GM19438 (cell line): Measurements from ENCODE around the gene SF3B2.
"Not testable (repeated sequence)": the region's sequence is repeated elsewhere in the genome, so short reads cannot be mapped to it uniquely, and the experiment has no call there.

Source experiments
- ATAC-seq: cut with Tn5 transposase; IDR thresholded peaks from one replicate; pipeline ENCODE4 v1.9.1; 2021; ENCODE audit warnings: low read depth; ENCODE audit not compliant: unreplicated experiment

SF3B2 gene

DNA sequence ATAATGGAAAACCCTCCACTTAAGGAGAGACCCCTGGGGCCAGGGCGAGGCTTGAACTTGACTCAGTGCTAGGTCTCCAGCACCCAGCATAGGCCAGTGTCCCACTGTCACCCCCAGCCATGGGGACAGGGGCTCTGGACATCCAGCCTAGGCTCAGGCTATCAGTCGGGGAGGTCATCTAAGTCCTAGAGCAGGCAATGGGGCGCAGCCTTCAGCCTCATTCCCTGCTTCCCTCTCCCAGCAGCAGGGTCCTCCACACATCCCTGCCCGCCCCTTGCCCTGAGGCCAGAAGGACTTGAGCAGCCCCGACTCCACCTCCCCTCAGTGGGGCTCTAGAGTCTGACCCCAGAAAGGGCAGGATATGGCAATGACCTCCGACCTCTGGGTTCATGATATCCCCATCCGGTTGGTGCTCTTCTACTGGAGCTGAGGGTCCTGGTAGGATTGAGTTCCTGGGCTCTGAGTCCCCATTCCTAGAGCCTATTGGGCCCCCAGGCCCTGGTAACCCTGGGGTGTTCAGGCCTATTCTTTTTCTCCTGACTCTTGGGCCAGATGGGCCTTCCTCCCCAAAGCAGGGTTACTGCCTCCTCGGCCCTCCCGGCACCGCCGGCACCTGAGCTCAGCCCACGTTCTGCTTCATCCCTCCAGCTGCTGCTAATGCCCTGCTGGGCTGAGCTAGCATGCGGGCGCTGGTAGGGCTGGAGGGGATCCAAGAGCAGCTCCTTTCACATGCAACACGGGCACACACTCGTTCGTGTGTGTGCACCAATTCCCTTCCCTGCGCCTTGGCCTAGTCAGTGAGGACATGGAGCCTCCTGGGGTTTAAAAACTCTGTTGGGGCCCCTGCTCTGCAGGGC is 36.0 kb upstream of the SF3B2 start:
- no peak for ATAC-seq

DNA sequence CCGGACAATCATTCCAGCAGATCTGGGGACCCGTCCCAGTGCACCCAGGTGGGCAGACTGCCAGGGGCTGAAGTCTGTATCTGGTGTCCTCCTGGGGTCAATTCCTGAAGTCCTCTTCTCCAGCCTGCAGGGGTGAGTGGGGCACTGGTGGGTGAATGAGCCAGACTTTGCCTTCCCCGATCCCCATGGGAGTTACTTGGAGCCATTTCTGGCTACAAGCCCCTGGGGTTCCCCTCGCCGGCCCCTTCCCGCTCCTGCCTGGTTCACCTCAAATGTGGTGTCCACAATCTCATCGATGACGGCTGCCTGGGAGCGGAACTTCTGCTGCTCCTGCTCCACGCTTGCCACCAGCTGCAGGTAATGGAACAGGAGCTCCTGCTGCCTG is 35.4 kb upstream of the SF3B2 start:
- ATAC-seq, result no peak

DNA sequence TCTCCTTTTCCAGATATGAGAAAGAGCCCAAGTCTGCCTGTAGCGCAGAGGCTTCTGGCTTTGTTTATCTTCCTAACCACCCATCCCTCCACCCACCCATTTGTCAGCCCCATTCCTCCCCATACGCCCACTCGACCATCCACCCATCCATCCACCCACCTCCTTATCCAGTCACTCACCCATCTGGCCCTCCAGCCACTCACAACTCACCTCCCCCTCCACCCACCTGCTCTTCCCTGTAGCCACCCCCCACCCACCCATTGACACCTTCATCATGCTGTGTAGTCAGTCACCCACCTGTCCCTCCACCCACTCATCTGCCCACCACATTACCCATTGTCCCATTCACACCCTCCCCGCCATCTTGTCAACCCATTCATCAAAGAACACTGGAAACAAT is 34.8 kb upstream of the SF3B2 start:
- ATAC-seq, result no peak

DNA sequence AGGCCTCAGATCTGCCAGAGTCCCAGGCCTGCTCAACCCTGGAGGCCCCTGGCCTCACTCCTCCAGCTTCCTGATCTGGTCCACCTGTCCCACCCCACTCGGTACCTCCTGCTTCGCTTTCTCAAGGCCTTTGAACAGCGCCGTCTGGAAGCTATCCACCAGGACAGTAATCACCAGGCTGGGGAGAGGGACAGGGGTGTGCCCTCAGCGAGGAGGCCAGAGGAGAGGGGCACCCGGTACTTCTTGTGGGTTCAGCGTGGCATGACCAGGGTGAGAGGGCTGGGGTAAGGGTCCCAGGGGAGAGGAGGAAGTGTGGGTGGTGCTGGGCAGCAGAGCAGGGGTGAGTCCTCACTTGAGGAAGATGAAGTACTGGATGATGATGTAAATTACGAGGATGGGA is 32.0 kb upstream of the SF3B2 start:
- ATAC-seq, result no peak

DNA sequence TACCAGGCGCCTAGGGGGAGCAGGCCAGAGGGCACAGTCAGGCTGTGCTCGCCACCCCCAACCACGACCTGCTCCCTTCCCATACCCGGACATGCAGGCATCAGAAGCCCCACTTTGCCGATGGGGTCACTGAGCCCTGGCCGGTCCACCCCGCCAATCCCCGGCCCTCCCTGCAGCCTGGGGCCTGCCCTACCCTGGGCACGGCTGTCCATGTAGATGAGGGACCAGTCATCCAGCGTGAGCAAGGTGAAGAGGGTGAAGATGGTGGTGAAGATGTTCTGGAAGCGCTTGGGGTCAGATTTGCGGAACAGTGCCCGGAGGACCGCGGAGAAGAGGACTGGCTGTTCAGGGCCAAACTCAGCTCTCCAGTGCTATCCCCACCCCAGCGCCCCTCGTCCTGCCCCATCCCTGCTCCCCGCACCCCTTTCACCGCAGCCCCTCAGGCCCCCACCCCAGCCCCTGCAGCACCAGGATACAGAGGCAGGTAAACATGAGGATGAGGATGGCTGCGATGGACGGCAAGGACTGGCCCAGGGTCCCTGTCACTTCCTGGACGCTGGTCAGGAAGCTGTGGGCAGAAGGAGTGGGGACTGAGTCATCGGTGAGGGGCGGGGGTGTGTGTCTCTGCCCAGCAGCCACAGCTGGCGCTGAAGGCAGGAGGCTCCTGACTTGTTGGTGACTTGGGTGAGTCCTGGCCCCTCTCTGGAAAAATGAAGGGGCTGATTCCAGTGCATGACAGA is 31.4 kb upstream of the SF3B2 start:
- ATAC-seq, result no peak

DNA sequence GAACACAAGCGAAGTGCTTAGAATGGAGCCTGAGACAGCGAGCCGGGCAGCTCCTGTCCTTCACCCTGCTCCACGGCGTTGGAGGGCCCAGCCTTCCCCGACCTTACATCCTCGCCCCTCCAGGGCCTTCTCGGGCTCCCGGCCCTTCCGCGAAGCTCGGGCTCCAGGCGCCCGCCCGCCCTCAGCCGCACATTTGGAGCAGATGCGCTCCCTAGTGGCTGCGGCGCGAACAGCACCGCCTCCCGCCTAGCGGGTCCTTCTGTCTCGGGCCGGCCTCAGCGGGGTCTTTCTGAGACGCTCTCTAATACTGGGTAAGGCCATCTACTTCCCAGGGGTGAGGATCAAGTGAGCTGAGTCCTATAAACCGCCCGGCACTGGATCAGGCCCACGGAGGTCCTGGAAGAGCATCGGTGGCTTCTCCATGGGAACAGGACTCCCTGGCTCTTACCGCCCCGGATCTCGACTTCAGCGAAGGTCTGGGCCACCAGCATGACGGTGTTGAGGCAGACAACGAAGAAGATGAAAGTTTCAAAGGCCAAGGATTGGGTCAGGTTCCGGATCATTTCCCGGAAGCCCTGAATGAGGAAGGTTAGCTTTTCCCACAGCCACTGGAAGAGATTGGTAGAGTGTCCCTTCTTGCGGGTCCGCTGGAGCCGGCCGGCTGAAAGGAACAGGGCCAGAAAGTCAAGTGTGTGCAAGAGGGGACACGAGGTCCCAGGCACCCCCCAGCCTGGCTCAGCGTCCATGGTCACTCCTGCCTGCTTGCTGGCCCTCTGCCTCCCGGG is 29.6 kb upstream of the SF3B2 start:
- ATAC-seq, result no peak

DNA sequence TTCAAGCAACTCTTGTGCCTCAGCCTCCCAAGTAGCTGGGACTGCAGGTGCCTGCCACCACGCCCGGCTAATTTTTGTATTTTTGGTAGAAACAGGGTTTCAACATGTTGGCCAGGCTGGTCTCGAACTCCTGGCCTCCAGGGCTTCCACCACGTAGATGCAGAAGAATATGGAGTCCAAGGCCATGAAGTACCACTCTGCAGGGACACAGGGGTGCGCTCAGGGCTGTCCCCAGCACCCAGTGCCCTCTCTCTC is 29.1 kb upstream of the SF3B2 start:
- not testable (repeated sequence) for ATAC-seq

DNA sequence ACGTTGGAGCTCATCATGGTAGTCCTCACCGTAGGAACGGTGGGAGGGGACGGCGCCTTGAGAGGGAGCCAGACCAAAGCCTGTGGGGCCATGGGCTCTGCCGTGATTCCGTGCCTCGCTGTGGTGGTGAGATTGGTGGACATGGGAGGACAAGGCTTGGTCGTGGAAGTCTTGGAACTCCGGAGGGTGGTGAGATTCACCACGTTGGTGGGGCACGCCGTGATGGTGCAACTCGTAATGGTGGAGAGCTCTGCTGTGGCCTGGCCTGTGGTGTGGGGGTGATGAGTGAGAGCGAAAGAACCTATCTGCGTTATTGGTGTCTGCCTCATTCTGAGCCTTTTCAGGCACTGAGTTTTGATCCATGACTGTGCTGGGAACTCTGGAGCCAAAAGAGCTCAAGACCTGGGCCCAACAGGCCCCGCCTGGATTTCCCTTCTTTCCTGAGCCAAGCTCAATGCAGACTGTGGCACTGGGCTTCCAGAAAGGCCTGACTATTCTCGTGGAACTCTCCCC is 26.1 kb upstream of the SF3B2 start, which contains the start of gene CATSPER1:
Gene CATSPER1, minus strand, starts transcription at position 463 of the 513 bp plus-strand sequence. Its CDS starts 100 bp downstream, at position 363.
- ATAC-seq, result no peak

DNA sequence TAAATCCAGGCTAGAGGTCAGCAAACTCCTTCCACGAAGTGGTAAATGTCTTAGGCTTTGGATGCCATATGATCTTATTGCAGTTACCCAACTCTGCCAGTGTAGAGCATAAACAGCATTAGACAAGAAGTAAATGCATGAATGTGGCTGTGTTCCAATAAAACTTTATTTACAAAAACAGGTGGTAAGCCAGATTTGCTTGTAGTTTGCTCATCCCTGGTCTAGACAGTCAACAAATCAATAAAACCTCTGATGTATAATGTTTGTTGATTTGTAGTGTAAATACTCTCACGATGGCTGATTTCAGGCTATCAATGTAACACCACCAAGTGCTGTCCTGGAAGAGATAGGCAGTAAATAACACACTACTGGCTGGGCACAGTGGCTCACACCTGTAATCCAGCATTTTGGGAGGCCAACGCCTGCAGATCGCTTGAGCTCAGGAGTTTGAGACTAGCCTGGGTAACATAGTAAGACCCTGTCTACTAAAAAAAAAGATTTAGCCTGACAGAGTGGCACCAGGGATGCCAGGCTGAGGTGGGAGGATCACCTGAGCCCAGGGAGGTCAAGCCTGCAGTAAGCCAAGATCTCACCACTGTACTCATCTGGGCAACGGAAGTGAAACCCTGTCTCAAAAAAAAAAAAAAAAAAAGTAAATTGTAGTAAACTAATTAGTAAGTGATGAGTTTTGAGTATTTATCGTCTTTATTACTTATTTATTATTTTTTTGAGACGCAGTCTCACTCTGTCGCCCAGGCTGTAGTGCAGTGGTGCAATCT is 19.0 kb upstream of the SF3B2 start:
- ATAC-seq, result no peak

DNA sequence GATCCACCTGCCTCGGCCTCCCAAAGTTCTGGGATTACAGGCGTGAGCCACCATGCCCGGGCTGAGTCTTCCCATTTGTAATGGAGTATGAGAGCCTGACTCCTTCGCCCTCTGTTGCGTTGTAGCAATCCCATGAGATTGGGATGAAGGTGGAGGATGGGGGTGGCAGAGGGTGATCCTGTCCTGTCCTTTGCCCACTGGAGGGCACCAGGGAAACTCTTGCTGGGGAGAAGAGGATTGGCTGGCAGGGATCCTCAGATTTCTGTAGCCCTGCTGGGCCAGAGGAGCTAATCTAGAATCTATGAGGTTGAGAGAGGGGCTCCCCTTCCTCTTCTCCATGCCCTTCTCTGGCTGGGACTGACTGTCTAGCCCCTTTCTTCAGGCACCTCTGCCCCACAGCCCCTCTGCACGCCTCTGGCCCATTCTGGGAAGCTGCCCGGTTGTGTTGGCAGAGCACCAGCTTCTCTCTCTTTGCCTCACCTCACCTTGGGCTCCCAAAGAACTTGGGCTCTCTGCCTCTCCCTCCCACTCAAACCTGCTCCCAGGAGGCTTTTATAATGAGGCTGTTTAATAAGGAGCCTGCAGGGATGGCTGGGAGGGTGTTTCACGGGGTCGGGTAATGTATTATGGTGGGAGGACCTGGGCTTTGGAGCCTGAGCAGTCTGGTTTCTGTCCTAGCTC is 16.4 kb upstream of the SF3B2 start:
- no peak for ATAC-seq

DNA sequence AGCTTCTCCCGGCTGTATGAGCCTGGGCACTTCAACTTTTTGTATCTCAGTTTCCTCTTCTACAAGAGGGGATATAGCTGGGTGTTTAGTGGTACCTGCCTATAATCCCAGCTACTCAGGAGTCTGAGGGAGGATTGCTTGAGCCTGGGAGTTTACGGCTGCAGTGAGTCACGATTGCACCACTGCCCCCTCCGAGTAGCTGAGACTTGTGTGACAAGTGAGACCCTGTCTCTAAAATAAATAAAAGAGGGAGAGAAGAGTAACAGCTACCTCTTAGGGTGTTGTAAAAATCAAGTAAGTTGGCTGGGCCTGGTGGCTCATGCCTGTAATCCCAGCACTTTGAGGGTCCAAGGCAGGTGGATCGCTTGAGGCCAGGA is 15.8 kb upstream of the SF3B2 start:
- ATAC-seq, result no peak

DNA sequence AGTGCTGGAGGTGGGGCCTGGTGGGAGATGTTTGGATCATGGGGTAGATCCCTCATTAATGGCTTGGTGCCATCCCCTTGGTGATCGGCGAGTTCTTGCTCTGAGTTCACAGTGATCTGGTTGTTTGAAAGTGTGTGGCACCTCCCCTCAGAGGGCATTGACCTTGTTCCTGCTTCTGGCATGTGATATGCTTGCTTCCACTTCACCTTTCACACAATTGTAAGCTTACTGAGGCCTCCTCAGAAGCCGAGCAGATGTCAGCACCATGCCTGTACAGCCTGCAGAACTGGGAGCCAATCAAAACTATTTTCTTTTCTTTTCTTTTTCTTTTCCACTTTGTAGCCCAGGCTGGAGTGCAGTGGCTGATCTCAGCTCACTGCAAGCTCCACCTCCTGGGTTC is 14.8 kb upstream of the SF3B2 start:
- ATAC-seq, result no peak

DNA sequence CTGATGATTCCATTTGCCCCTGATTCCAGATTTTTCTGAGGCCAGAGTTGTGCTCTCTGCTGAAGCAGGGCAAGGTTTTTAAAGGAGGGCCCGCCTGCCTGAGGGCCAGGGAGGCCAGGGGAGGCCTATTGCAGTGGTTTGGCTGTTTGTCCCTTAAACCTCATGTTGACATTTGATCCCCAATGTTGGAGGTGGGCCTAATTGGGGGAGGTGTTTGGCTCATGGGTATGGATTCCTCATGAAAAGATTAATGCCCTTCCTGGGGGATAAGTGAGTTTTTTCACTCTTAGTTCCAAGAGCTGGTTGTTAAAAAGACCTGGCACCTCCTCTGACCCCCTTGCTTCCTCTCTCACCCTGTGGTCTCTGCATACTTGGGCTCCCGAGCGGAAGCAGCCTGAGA is 12.4 kb upstream of the SF3B2 start:
- ATAC-seq, result no peak

DNA sequence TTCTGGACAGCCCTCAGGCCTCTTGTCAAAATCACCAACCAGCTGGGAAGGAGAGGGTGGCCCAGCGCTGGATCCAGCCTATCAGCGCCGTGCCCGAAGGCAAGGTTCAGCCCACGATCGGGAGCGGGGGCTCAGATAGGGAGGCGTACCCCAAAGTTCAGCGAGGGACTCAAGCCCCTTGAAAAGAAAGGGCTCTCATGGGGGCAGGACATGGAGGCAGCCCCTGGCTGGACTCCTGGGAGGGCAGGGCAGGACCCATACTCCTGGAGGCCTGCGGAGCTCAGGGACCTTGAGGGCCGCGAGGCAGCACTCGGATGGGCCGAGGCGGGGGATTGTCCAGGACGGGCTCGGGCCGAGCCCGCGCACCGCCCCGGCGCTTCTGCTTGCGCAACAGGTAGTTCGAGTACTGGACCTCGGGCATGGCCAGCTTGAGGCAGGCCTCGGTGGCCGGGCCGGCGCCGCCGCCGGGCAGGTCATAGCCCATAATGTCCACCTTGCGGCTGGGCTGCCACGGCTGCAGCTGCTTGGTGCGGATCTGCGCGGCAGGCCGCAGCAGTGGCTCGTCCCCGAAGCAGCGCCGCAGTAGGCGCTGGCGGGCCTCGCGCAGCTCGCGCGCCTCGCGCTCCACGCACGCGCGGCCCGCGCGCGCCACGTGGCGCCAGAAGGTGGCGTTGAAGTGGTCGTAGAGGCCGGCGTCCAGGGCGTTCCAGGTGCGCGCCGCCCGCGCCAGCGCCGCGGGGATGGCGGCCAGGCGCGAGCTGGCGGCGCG is 9.8 kb upstream of the SF3B2 start:
- ATAC-seq, result no peak

DNA sequence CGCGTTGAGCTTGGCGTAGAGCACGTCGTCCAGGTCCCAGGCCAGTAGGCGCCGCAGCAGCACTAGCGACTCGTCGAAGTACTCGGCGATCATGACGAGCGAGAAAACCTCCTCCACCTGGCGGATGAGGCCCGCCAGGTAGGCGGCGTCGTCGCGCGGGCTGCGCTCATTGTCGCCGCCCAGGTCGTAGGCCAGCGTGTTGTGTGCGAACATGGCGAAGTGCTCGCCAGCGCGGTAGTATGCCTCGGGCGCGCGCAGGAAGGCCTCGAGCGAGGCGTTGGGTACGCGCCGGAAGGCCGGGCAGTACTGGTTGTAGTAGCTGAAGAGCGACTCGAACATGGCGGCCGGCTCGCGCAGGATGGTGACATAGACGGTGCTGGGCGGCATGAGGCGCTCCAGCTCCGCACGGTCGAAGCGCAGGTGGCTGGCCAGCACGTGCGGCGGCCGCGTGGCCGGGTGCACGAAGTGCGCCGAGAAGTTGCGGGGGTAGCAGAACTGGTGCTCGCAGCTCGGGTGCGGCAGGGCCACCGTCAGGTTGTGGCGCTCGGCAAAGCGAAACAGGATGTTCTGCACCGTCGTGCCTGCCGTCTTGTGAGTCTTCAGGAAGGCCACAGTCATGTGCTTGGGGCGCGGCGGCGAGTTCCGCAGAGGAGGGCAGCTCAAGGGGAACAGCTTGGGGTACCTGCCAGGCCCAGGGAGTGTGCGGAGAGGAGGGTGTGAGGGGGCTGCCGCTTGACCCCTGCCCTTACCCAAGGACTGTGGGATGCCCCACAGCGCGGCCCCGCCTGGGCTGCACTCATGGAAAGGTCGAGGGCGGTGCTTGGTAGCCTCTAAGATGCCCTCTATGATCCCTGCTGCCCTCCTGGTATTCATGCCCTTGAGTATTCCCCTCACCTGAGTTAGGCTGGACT is 8.9 kb upstream of the SF3B2 start:
- no peak for ATAC-seq

DNA sequence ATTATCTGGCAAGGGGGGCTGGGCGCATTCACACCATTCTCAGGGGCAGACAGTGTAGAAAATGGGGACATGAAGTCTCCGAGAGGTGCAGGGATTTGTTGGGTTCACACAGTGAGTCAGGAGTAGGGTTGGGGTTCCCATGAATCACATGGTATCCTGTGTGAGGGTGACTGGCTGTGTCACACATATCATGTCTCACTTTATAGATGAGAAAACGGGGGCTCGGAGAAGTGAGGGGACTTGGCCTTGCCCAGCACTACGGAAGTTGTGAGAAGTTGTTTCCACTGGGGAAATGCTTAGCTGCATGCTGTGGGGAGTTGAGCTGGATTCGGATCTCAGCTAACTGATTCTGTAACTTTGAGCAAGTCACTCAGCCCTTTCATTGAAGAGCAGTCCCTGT is 7.4 kb upstream of the SF3B2 start:
- no peak for ATAC-seq

DNA sequence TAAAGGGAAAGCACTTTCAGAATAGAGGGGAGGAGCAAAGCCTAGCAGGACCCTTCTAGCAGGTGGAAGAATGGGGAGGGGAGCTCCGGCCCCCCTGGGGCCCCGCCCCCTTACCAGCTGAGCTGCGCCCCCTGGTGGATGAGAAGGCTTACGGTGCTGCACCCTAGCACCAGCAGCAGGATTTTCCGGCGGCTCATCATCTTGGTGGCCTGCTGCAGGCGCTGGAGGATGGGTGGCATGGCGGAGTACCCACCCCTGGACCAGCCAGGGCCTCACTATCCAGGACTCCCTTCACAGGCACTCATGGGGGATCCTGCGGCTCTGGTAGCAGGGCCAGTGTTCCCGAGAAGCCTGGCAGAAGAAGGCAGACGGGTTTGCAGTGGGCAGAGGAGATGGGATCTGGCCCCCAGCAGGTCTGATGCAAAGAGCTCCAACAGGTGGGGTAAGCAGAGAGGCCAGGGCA is 7.0 kb upstream of the SF3B2 start:
- no peak for ATAC-seq

DNA sequence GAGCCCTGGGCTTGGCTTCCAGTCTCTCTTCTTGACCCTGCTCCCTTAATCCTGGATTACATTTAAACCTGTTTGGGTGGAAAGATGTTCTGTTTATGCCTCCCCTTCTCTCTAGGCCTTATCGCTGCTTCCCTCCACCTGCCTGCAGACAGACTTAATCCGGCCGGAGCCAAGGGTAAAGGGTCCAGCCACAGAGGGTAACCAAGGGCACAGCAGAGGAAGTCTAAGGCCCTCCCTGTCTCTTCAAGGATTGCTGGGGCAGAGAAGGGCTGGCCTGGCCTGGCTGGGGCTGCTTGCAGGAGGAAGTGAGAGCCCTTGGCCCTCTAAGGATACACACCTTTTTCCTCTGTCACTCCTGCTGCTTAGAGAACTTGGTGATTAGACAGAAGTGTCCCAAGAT is 5.3 kb upstream of the SF3B2 start:
- ATAC-seq, result no peak
